AG20443 (cell line): ENCODE results near the gene CACNB4.
"Not testable (repeated sequence)": the region's sequence is repeated elsewhere in the genome, so short reads cannot be mapped to it uniquely, and the experiment has no call there.

Experiments used
- DNase-seq: peaks from one replicate; pipeline ENCODE4 v3.0.0; 2012; ENCODE audit warnings: low spot score, mixed read lengths

CACNB4 gene

DNA sequence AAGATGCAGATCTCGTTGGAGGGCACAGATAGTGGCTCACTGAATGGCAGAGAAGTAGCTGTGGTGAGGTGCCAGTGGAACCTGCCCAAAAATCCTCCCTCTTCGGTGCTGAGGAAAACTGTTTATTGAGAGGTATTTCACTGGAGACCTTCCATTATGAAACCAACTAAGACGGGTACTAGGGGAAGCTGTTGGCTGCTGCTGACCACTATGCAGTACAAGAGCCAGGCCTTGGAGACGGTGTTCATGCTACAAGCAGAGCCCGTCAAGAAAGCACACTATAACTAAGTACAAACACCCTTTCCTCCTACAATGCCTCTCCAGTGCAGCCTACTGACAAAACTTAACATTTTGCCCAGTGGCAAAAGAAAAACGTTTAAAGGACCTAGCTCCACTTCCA is 275.2 kb downstream of the CACNB4 start:
- DNase-seq, result peak; percentile 16

DNA sequence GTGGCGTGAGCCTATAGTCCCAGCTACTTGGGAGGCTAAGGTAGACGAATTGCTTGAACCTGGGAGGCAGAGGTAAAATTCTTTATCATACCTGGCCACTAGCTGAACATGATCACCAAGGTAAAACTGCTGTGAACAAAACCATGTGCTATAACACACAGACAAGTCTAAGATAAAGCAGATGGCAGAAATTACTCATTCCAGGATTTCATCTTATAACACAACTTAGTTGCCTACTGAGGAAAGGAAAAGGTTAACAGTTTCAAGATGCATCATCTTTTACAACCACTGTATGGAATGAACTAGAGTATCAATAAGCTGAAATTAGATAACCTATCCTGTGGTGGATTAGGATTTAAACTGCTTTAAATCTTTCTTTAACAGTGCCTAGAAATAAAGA is 278.9 kb downstream of the CACNB4 start:
- DNase-seq, result no peak

DNA sequence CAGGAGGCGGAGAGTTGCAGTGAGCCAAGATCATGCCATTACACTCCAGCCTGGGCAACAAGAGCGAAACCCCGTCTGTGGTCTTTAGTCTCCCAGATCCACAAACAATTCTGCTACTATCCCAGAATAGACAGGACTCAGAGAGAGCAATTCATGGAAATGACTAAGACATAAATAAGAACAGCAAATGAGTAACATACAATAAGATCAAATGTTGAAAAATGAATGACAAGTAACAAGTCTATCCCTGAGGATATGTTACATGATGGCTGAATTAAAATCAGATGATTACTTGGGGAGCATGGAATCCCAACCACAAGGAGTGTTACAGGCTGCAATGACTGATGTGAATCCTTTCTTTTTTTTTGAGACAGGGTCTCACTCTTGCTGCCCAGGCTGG is 280.9 kb downstream of the CACNB4 start:
- DNase-seq, result no peak

DNA sequence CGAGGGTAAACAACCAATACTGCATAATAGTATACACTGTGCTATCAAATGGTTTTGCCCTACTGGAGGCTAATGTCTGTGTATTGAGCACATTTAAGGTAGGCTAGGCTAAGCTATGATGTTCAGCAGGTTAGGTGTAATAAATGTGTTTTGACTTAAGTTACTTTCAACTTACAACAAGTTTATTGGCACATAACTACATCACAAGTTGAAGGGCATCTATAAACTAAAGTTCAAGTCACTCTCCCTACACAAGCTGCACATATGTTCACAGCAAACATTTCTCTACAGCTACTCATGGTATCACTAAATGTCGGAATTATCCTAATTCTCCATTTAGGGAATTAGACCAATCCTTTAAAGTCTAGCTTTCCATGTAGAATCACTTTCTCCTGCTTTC is 282.0 kb downstream of the CACNB4 start:
- no peak for DNase-seq

DNA sequence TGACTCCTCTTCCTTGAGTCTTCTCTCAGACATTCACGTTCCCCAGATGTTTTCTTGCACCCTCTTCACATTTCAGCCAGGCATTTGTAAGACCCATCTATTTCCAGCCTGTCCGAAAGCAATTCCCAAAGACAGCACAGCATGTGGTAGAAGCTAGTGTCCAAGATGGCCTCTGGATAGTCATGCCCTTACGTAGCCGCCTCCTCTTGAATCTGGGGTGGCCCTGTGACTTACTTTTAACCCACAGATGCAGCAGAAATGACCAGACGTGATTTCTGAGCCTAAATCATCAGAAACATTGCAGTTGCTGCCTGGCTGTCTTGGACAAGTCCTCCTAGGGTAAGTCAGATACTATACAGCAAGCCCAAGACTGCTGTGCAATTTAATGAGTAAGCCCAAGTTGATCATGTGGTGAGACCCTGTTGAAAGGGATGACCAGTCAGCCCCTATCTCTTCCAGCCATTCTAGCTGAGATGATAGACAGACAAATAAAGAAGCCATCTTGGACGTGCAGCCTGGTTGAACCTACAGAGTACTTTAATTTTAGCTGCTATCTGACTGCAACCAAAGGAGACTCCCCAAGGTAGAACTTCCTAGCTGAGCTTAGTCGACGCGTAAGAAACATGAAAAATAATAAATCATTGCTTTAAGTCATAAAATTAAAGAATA is 282.9 kb downstream of the CACNB4 start:
- DNase-seq, result no peak

DNA sequence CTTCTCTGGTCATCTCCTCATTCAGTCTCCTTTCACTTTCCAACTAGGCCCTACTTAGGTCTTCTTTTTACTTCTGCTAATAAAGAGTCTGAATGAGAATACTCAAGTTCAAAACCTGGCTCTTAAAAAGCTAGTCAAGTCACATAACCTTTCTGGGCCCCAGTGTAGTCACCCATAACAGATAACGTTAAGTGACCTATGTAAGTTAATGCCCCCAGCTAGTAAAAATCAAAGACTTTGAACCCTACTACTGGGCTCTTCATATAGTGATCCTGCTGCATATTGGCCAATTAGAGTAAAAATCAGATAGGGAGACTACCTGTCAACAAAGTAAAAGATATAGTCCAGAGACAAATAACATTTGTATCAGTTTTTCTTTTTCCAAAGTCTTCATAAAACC is 288.4 kb downstream of the CACNB4 start:
- DNase-seq, result no peak

DNA sequence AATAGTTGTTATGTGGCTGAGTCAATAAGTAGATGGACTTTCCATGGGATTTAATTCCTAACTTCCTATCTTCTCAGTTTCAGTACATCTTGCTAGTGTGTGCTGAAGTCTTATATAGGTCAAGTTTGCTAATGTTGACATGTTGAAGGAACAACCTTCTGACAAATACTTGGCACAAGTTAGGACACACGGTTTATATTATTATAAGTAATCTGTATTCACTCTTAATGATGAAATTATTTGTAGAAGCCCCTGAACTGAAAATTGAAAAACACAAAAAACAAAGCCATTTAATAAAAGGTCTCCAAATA is 289.8 kb downstream of the CACNB4 start:
- DNase-seq, result no peak

DNA sequence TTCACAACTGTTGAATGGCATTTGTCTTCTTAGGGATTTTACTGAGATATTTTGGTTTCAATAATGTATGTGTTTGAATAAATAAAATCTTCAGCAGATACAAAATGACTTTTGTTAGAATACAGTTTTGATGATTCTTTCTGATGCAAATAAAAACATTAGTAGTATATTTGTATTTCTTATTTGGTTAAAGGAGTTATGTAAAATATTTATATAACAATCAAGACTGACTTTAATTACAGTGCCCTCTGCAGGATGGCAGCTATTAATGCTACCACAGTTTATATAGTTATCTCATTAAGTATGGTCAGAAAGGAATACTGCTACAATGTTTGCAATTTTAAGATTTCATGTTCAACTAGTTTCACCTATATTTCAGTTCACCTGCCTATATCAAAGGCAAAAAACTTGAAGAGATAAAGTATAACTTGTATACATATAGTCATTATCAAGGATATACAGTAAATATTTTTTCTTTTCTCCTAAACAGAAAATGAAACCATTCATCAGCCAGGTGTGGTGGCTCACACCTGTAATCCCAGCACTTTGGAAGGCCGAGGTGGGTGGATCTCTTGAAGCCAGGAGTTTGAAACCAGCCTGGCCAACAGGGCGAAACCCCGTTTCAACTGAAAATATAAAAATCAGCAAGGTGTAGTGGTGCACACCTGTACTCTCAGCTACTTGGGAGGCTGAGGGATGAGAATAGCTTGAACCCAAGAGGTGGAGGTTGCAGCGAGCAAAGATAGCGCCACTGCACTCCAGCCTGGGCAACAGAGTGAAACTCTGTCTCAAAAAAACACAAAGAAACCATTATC is 290.4 kb downstream of the CACNB4 start:
- DNase-seq, result peak; percentile 53

DNA sequence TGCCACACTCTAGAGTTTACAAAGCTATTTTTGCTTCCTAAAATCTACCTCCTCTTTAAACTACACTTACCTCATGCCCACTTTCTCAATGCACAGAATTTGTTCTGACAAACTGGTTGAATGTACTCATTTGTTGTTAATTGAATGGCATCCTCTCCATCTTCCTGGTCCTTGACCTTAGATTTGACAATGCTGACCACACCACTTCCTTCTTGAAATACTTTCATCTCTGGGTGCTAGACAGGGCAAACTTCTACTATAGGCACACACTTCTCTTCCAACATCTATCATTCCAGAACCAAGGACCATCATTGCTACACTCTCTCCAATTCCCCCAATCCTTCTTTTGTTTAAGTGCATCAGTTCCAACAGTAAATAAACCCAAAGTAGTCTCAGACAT is 292.9 kb downstream of the CACNB4 start:
- DNase-seq, result no peak

DNA sequence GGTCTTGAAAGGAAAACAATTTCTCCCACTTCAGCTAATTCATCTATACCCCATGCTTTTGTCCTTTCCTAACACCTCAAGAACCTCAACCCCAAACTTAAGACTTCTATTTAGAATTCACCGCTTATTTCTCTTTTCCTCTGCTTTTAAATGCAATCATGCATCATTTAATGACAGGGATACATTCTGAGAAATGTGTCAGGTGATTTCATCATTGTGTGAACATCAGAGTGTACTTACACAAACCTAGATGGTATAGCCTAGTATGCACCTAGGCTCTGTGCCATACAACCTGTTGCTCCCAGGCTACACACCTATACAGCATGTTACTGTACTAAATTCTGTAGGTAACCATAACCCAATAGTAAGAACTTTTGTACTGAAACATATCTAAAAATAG is 293.5 kb downstream of the CACNB4 start:
- DNase-seq, result no peak

DNA sequence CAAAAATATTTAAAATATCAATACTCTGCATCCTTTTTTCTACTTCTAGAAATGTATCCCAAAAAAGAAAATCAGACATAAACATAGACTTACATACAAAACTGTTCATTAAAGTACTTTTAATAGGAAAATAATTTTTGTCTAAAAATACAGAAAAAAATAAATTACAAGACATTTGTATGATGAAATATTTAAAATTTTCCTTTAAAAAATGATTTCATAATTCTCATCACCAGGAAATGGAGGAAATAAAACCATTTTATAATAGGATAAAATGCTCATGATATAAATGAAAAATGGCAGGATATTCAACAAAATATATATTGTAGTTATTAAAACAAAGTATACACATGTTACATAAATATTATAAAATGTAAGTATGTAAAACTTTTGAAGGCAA is 295.0 kb downstream of the CACNB4 start:
- DNase-seq, result no peak

DNA sequence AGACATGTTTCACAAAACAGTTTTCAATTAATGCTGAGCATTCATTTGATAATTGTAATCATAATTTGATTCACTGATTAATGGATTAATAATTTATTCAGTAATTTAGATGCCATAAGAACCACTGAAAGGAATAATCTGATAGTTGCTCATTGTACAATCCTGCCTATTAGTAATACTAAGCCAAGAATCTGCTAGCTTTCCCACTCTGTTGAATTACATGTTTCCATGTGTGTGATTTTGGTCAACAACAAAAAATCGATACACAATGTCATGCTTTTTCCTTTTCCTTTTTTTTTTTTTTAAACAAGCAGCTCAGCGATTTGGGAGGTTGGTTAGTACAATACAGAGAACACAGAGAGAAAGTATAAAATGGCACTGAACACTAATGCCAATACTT is 296.5 kb downstream of the CACNB4 start:
- DNase-seq, result no peak

DNA sequence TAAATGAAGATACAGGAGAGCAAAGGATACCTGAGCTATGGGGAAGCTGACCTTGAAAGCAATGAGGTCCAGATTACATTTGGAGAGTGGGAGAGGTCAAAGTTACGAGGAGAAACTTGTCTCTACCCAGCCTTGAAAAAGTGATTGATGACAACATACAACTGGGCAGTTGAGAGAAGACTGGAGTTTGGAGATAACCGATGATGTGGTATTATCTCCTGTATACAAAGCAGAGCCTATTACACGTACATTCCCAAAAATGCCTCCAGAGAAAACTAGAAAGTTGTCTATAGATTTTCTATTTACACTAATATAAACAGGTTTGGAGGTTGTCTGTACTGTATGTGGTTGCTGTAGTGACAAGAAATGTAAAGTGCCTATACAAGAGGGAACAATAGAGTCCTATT is 299.0 kb downstream of the CACNB4 start:
- DNase-seq, result no peak

DNA sequence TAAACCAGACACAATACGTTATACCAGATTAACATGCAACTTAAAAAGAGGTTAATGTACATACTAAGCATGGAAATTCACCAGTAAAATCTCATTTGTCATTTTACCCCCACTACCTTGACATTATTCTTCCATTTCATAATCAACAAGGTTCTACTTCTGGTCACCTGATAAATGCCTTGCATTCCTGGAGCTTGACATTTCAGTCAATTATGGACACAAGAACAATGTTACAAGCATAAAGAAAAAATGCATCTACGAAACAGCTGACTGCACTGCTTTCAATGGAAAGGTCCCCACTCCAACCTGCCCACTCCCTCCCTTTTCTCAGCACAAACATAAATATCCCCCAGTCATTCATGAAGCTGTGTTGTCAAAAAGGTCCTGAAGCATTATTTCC is 302.1 kb downstream of the CACNB4 start:
- no peak for DNase-seq

DNA sequence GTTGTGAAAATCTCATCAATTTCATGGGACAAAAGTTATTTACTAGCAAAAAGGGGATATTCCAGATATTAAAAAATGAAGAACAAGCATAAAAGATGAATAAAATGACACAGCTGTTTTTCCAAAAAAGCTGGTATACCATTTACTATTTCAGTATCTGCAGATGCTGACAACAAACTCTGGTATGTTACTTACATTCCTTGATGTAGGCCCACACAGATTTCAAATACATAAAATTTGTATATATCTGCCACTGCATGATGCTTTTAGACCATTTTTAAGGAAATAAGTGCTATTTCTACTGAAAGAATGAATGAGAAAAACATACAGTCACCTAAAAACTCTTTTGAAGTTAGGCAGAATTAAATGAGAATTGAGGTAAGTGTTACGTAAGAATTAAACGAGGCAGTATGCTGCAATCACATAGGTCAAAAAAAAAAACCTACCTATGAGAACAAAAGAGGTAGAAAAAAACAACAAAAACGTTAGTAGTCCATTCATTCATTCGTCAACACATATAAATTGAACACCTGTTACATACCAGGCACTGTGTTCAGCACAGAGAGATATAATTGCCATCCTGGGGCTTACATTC is 303.1 kb downstream of the CACNB4 start:
- no peak for DNase-seq

DNA sequence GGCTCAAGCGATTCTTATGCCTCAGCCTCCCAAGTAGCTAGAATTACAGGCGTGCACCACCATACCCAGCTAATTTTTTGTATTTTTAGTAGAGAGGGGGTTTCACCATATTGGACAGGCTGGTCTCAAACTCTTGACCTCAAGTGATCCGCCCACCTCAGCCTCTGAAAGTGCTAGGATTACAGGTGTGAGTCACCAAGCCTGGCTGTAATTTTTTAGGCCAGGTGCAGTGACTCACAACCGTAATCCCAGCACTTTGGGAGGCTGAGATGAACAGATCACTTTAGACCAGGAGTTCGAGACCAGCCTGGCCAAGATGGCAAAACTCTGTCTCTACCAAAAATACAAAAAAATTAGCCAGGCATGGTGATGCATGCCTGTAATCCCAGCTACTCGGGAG is 304.4 kb downstream of the CACNB4 start:
- not testable (repeated sequence) for DNase-seq

DNA sequence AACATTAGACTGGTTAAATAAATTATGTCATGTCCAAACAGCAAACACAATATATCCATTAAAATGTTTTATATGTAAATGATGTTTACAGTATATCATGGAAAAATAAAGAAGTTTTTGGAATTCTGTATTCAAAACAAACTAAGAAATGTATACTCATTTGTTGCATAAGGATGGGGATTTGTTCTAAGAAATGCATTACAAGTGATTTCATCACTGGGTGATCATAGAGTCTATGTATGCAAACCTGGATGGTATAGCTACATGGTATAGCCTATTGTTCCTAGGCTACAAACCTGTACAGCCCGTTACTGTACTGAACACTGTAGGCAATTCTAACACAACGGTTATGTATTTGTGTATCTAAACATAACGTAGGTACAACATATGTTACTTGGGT is 305.7 kb downstream of the CACNB4 start:
- DNase-seq, result no peak

DNA sequence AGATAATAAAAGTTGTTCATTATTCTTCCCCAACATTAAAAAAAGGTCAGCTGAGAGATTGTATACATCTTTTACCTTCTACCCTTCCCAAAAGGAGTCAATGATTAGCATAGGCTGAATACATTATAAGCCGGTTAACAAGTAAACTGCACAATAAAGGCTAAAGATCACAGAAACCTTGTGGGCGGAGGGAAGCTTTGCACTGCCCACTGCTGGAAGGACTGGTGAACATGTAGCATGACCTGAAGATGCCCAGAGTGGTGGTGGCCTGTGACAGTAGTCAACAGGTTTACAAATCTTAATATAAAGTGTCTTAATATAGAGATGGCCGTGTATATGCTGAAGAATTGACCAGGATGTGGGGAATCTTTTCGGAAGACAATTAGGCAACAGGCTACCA is 306.3 kb downstream of the CACNB4 start:
- no peak for DNase-seq

DNA sequence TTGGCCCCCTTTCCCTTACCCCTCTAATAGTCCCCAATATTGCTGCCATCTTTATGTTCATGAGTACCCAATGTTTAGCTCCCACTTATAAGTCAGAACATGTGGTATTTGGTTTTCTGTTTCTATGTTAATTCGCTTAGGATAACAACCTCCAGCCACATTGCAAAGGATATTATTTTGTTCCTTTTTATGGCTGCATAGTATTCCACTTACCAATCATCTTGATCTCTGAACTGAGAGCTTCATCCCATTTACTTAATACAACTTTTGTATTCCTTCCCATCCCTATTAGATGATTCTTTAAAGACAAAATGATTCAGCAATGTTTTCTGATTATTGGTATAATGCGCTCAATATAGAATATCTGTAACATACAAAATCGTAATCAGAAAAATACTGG is 307.3 kb downstream of the CACNB4 start:
- DNase-seq, result no peak

DNA sequence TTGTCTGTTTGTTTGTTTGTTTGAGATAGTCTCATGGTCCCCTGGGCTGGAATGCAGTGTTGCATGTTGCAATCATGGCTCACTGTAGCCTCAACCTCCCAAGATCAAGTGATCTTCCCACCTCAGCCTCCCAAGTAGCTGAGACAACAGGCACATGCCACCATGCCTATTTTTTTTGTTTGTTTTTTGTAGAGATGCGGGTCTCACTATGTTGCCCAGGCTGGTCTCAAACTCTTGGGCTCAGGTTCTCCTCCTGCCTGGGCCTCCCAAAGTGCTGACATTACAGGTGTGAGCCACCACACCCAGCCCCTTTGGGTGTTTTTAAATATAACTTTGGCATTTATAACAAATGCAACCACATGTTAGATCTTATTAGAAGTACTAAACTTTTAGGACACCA is 308.2 kb downstream of the CACNB4 start:
- no peak for DNase-seq

DNA sequence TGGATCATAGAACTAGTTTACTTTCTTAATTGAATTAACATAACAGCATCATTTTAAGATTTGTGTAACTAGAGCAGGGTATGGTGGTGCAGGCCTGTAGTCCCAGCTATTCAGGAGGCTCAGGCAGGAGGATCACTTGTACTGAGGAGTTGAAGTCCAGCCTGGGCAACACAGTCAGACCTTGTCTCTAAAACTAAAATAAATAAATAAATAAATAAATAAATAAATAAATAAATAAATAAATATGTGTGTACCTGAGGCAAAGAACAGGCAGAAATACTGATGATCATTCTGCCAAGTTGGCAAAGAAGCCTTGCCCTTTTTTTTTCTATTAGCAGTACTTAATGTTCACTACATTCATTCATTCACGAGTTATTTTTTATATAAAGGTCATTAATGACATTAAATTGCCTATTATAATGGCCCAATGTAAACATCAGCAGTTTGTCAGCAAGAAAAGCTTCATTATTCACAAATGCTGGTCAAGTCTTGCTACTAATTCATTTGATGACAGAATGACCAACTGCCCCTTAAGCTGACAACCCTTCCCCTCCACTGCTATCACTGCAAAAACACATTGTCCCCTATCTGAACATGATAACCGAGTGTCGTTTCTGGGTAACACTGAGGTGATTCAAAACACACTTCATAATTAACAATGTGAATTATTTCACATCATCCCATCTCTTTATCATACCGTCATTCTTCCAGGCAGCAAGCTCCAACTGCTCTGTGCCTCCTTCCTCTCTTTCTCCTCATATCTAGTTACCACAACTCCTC is 309.6 kb downstream of the CACNB4 start:
- DNase-seq, result no peak

DNA sequence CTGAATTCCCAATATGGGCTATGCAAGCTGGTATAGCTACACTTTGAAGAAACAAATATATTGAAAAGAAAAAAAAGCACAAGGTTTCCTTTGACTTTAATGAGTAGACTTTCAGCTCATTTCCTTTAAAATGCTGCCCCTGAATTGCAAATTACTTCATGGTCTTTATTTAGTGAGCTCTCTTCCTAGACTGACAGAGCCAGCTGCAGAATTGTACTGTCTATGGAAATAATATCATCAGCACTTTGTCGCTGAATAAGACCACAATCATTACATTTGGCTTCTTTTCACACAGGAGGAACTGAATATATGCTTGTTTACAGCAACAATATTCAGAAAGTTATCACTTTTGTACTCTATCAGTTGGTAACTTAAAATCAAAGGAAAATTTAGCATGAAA is 312.4 kb downstream of the CACNB4 start:
- DNase-seq, result no peak

DNA sequence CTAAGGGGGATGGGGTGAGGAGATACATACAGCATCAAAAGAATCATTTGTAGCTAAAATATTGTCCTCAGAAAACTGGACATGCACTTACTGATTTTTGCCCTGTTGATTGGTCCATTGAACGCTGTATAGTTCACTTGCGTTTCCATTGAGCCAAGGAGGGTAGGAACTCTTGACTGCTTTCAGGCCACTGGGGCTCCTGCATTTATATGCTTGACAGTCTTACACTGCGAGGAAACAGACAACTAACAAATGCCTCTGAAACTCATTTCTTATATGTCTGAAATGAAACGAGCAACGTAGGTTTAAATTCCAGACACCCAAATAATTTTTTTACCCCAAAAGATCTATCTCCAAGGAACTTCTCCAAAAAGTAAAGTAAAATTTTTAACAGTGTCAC is 312.8 kb downstream of the CACNB4 start:
- DNase-seq, result no peak
